H1 (cell line): ENCODE measurements around the gene ESRRB. TPM values are rescaled to one million over a fixed set of nuclear protein-coding genes. Genes with fewer than 3 reads are reported as not detected.

Experiments
- CHD7 ChIP-seq: fragments of 300-600 bp; sonication (generic); IDR thresholded peaks from 2 replicates; pipeline ENCODE4 v1.7.1; 2012; ENCODE audit warnings: low read length, moderate library complexity, mild to moderate bottlenecking, inconsistent platforms; ENCODE audit not compliant: insufficient replicate concordance
- EZH2 ChIP-seq: fragments of 200-600 bp; sonication (generic); IDR thresholded peaks from 2 replicates; pipeline ENCODE4 v1.7.1; 2012; ENCODE audit warnings: low read depth, mild to moderate bottlenecking, moderate library complexity, low read length, inconsistent platforms; ENCODE audit not compliant: severe bottlenecking
- SAP30 ChIP-seq: fragments of 300-600 bp; sonication (generic); IDR thresholded peaks from 2 replicates; pipeline ENCODE4 v1.7.1; 2012; ENCODE audit warnings: low read length, moderate library complexity, mild to moderate bottlenecking, inconsistent platforms; ENCODE audit not compliant: insufficient read depth, insufficient replicate concordance
- SP1 ChIP-seq: IDR thresholded peaks from 2 replicates; pipeline ENCODE4 v1.6.1; 2011; ENCODE audit warnings: low read depth, low read length
- SP4 ChIP-seq: IDR thresholded peaks from 2 replicates; pipeline ENCODE4 v1.6.1; 2012; ENCODE audit warnings: low read length, inconsistent platforms
- SUZ12 ChIP-seq: fragments of 200-600 bp; sonication (generic); IDR thresholded peaks from 2 replicates; pipeline ENCODE4 v1.6.1; 2012; ENCODE audit warnings: mild to moderate bottlenecking, inconsistent platforms, low read length, moderate library complexity, mixed read lengths
- TCF12 ChIP-seq: IDR thresholded peaks from 2 replicates; pipeline ENCODE4 v1.6.1; 2011; ENCODE audit warnings: low read depth, mild to moderate bottlenecking, low read length
- TEAD4 ChIP-seq: IDR thresholded peaks from 2 replicates; pipeline ENCODE4 v1.6.1; 2012; ENCODE audit warnings: low read depth, low read length, inconsistent platforms, mixed read lengths
- polyA plus RNA-seq, 7 experiments: library from polyadenylated mRNA; depleted of rRNA in 3 of 7; stranded (reverse) in 5 of 7; unstranded in 2 of 7; fragments of >200 nt in 5 of 7; fragments of 200-250 nt in 2 of 7; gene quantifications; 1 replicate in 5 of 7; 2 replicates in 1 of 7; 4 replicates in 1 of 7; pipeline versions ENCODE4 v1.2.1 to v1.2.3, GENCODE V29; 2011 to 2013; ENCODE audit warnings: missing spikeins in 2 of 7, mixed read lengths in 2 of 7
- total RNA-seq: library from RNA; stranded (reverse); fragmentation: NEBNext Ultra II Directional; extraction: Animal tissue kit (Norgen Biotek cat#: 25700); gene quantifications from 2 replicates; pipeline ENCODE4 v1.2.1, GENCODE V29; 2021
- TF ChIP-seq, protein P1 (sequence below): IDR thresholded peaks from 2 replicates; pipeline ENCODE4 v1.6.1; 2012; ENCODE audit warnings: low read length, inconsistent platforms

The ESRRB gene
- total and polyA plus RNA-seq, 2 of the 8 experiments (the other 6 are each of a cell fraction or from before 2014, with no cell fraction given), result 0.29 to 0.45 TPM

DNA sequence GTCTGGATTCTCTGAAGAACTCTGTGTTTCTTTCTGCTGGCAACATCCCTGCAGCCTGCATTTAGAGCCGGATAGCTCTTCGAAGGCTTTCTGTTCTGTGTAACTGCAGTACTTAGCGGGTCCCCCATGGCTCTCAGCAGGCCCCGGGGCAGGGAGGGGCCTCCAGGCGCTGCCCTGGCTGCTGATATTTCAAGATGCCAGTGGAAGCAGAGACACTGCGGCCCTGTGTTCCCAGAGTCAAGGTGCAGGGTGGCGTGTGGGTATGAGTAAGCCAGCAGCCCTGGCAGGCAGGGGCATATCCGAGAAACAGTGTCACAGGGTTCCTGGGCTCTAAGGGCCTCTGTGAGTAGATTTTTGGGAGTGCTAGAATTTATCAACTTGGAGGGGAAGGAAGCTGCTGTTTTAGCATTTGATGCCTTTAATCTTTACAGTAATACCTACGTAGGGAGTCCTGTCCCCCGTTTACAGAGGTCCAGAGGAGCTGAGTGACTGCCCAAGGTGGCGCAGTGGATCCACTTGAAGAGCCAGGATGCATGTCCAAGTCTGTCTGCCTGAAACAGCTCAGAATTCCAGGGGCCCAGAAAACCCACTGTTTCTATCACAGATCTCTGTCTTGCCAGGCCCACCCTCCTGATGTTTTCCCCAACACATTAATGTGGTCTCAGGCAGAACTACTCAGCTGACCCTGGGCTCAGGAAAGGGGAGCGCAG lies 16.2 kb downstream of the ESRRB start (continued):
- TF ChIP-seq CHD7, result no peak
- no peak for TF ChIP-seq SP4
- no peak for TF ChIP-seq SAP30
- TF ChIP-seq, protein P1, sequence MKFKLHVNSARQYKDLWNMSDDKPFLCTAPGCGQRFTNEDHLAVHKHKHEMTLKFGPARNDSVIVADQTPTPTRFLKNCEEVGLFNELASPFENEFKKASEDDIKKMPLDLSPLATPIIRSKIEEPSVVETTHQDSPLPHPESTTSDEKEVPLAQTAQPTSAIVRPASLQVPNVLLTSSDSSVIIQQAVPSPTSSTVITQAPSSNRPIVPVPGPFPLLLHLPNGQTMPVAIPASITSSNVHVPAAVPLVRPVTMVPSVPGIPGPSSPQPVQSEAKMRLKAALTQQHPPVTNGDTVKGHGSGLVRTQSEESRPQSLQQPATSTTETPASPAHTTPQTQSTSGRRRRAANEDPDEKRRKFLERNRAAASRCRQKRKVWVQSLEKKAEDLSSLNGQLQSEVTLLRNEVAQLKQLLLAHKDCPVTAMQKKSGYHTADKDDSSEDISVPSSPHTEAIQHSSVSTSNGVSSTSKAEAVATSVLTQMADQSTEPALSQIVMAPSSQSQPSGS, result no peak
- TF ChIP-seq EZH2, result no peak
- TF ChIP-seq SP1, result no peak
- no peak for TF ChIP-seq SUZ12
- no peak for TF ChIP-seq TEAD4
- TF ChIP-seq TCF12, result no peak
